GM19452 (cell line): ENCODE data around the gene FASTKD1.
A peak's percentile ranks its signal among the peaks of the same experiment; 100 is the strongest.
"Not testable (repeated sequence)": the region's sequence is repeated elsewhere in the genome, so short reads cannot be mapped to it uniquely, and the experiment has no call there.

Source experiments
- ATAC-seq: cut with Tn5 transposase; IDR thresholded peaks from one replicate; pipeline ENCODE4 v1.9.1; 2021; ENCODE audit not compliant: unreplicated experiment

Gene FASTKD1

GRCh38 chr2:169573160-169573973 lies at the start of gene FASTKD1:
FASTKD1 (minus strand) TSS chr2:169573865; CDS start chr2:169572029, 1,836 bp downstream.
- peak; percentile 97 for ATAC-seq

- no peak for ATAC-seq
Measured at GRCh38 chr2:169623235-169623634, 49.6 kb upstream of the FASTKD1 start.

DNA sequence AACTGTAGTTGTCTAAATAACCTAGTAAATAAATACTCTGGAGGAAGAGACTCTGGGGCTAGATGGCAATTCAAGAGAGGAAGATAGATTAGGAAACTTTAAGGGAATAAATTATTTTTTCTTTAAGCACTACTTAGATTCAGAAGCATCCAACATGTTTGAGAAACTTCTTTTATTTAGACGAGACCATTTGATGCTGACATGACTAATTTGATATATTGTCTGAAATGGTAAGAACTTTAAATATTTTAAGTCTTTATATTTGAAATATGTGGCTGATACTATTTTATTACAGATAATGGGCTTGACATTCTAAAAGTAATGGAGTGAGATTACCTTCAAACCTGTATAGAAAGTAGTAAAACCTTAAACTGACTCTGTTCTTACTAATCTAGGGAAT lies 46.8 kb upstream of the FASTKD1 start:
- no peak for ATAC-seq

GRCh38 chr2:169619946-169620345 lies 46.3 kb upstream of the FASTKD1 start:
- no peak for ATAC-seq

- not testable (repeated sequence) for ATAC-seq
Measured at GRCh38 chr2:169615982-169616381, 42.3 kb upstream of the FASTKD1 start.

GRCh38 chr2:169613876-169614275 lies 40.2 kb upstream of the FASTKD1 start:
- no peak for ATAC-seq

GRCh38 chr2:169609264-169609663 lies 35.6 kb upstream of the FASTKD1 start:
- no peak for ATAC-seq

DNA sequence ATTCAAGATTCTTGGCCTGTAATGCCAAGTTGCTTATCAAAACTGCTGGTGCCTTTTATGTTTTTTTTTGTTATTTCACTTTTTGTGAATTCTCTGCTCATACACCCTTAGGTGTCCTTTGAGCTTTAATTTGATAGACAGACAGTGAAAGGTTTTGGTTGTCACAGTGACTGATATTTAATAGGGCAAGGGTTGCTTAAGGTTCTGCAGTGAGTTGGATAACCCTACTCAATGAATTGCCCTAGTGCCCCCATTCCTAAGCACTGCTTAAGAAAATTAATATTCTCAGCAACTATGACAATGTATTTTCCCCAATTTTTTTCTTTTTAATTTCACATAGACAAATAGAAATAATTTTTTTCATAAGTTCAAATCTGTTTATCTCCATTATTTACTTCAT lies 25.9 kb upstream of the FASTKD1 start:
- no peak for ATAC-seq

DNA sequence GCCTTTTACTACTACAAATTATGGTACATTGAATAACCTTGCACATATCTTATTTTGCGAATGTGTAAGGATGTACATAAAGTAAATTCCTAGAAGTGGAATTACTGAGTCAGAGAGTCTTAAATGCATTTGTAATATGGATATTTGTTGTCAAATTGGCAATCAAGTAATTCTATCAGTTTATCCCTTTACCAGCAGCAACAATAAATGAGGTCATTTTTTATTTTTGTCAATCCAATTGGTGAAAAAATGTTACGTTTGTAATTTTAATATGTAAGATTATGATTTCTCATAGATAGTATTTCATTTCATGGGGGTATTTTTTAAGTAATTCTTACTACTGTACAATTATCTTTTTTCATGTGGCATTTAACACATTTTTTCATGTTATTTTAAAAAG lies 25.3 kb upstream of the FASTKD1 start:
- ATAC-seq, result no peak

GRCh38 chr2:169596546-169596945 lies 22.9 kb upstream of the FASTKD1 start:
- not testable (repeated sequence) for ATAC-seq

- no peak for ATAC-seq
Measured at GRCh38 chr2:169590804-169591203, 17.1 kb upstream of the FASTKD1 start.

DNA sequence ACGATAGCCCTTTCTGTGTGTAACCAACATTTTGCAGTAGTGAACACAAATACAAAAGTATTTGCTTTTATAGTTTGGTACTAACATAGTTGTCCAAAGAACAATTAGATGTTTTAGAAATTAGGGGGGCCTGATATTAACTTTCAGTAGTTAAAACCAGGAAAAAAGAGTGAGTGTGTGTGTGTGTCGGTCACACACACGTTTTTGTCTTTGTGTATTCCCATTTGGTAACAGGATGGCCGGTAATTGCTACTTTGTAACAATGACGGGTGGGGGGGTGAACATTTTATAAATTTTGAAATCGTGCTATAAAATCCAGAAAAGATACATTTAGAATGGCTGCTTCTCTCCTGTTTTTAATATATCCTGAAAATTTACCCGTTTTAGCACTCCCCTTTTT lies 12.0 kb upstream of the FASTKD1 start:
- ATAC-seq, result no peak

- peak; percentile 90 for ATAC-seq
Measured at GRCh38 chr2:169584005-169584877, 10.6 kb upstream of the FASTKD1 start, which contains the start of gene PPIG. PPIG (plus strand) TSS chr2:169584351; CDS start chr2:169604042, 19,691 bp downstream.

DNA sequence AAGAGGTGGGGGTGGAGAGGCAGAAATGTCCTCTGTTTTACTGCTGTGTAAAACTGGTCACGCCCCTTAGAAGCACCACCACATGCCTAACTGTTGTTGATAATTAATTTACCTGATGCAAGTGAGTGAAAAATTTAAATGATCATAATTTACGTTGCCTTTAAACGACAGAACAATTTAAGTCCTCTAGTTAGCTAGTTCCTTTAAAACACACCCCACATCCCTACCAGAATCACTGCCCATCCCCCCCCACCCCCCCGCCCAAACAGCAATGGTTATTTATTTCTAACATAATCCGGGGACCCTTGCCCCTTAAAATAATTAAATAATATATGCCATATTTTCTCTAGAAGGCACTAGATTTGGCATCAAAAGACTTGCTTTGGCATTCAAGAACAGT lies 9.9 kb upstream of the FASTKD1 start:
- ATAC-seq, result no peak

DNA sequence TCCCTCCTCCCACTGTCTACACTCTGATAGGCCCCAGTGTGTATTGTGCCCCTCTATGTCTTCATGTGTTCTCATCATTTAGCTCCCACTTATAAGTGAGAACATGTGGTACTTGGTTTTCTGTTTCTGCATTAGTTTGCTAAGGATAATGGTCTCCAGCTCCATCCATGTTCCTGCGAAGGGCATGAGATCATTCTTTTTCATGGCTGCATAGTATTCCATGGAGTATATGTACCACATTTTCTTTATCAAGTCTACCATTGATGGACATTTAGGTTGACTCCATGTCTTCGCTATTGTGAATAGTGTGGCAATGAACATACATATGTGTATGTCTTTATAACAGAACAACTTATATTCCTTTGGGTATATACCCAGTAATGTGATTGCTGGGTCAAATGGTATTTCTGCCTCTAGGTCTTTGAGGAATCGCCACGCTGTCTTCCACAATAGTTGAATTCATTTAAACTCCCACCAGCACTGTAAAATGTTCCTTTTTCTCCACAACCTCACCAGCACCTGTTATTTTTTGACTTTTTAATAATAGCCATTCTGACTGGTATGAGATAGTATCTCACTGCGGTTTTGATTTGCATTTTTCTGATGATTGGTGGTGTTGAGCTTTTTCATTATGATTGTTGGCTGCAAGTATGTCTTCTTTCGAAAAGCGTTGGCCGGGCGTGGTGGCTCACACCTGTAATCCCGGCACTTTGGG lies 9.0 kb upstream of the FASTKD1 start:
- ATAC-seq, result not testable (repeated sequence)

GRCh38 chr2:169579044-169579443 lies 5.4 kb upstream of the FASTKD1 start:
- no peak for ATAC-seq

GRCh38 chr2:169575264-169575663 lies 1.6 kb upstream of the FASTKD1 start:
- not testable (repeated sequence) for ATAC-seq

DNA sequence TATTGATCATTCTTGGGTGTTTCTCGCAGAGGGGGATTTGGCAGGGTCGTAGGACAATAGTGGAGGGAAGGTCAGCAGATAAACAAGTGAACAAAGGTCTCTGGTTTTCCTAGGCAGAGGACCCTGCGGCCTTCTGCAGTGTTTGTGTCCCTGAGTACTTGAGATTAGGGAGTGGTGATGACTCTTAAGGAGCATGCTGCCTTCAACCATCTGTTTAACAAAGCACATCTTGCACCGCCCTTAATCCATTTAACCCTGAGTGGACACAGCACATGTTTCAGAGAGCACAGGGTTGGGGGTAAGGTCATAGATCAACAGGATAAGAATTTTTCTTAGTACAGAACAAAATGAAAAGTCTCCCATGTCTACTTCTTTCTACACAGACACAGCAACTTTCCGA lies 874 bp upstream of the FASTKD1 start:
- not testable (repeated sequence) for ATAC-seq

DNA sequence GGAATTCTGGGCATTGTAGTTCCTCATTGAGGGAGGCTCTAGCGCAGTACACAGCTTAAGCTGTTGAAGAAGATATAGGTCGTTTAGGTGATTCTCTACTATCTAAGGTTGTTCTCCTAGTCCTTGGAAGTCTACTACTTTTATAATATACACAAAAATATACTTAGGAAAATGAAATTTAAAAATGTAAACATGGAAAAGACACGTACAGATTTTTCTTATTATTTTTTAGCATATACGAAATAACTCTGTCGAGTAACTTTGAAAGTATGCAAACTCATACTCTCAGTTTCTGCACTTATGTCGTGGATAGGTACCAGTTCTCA lies 272 bp upstream of the FASTKD1 start:
- no peak for ATAC-seq

DNA sequence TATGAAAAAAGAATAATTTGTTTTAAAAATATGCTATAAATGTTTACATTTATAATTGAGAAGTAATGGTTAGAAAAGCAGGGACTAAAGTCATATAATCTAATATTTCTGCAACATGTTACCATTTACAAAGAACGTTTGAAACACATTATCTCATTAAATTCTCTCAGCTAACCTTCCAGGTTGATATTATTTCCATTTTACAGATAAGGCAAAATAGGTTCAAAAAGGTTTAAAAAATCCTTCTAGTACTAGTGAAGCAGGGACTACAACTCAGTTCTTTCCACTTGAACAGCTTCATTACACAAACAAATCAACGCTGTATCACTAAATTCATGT lies 875 bp downstream of the FASTKD1 start:
- no peak for ATAC-seq

DNA sequence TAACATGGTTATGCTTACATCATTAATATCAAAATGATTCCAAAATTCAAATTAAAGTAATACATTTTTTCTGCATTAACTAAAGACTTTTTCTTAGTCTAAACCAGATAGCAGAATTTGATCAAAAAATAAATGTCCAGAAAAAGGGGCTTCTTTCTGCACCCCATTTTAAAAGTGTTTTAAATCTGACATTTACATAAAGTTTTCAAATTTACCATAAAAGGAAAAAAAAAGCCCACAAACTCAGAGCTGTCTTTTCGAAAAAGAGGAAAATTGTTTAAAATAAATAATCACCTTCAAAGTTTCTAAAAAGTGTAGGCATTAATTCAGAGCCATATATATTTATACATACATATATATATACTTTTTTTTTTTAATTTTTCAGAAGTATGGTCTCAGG lies 1.5 kb downstream of the FASTKD1 start:
- ATAC-seq, result no peak
